SK-N-DZ (cell line): Measurements from ENCODE around the gene WBP2. TPM values are rescaled to one million over a fixed set of nuclear protein-coding genes. Genes with fewer than 3 reads are reported as not detected.
A peak's percentile ranks its signal among the peaks of the same experiment; 100 is the strongest.

Experiments used
- DNase-seq: peaks from one replicate; pipeline ENCODE4 v3.0.0-alpha.2; 2015; ENCODE audit warnings: low spot score
- polyA plus RNA-seq, 2 experiments: library from polyadenylated mRNA; depleted of rRNA; stranded (reverse); fragments of >200 nt; gene quantifications; 2 replicates each; pipeline ENCODE4 v1.2.3, GENCODE V29; 2014

Gene WBP2
- polyA plus RNA-seq (2014; cell fraction: cytosol; rRNA removed): 38.6 and 39.1 TPM in 2 replicates
- polyA plus RNA-seq (2014; cell fraction: nucleus; rRNA removed): 25.3 and 25.4 TPM in 2 replicates

GRCh38 chr17:75855310-75856061 is at the start of gene WBP2:
Gene WBP2, minus strand, starts transcription at chr17:75855335. Its CDS starts 38 bp downstream, at chr17:75855297.
- DNase-seq: peak; percentile 100

GRCh38 chr17:75902406-75902805 is 47.3 kb upstream of the WBP2 start:
- DNase-seq: no peak

- no peak for DNase-seq
Observed at GRCh38 chr17:75901727-75902126, 46.6 kb upstream of the WBP2 start.

- DNase-seq: no peak
Observed at GRCh38 chr17:75900691-75901533, 45.8 kb upstream of the WBP2 start.

- DNase-seq: no peak
Observed at GRCh38 chr17:75899767-75900468, 44.8 kb upstream of the WBP2 start.

GRCh38 chr17:75899353-75899752 is 44.2 kb upstream of the WBP2 start:
- DNase-seq: no peak

- DNase-seq: no peak
Observed at GRCh38 chr17:75898791-75899190, 43.7 kb upstream of the WBP2 start.

- no peak for DNase-seq
Observed at GRCh38 chr17:75898065-75898464, 42.9 kb upstream of the WBP2 start.

GRCh38 chr17:75897160-75898019 is 42.3 kb upstream of the WBP2 start:
- DNase-seq: no peak

GRCh38 chr17:75896415-75897159 is 41.5 kb upstream of the WBP2 start, which contains the start of gene TRIM65:
Gene TRIM65, minus strand, starts transcription at chr17:75896951. Its CDS starts 14 bp downstream, at chr17:75896937.
- DNase-seq: peak; percentile 83

GRCh38 chr17:75895370-75896155 is 40.4 kb upstream of the WBP2 start:
- DNase-seq: peak; percentile 59

- DNase-seq: no peak
Observed at GRCh38 chr17:75894049-75894733, 39.1 kb upstream of the WBP2 start.

GRCh38 chr17:75893305-75894048 is 38.3 kb upstream of the WBP2 start:
- DNase-seq: no peak

GRCh38 chr17:75892556-75893224 is 37.6 kb upstream of the WBP2 start:
- no peak for DNase-seq

GRCh38 chr17:75891605-75892555 is 36.7 kb upstream of the WBP2 start:
- DNase-seq: no peak

- DNase-seq: no peak
Observed at GRCh38 chr17:75891022-75891604, 36.0 kb upstream of the WBP2 start.
